Measurements from ENCODE around the gene RPP21.
A peak's percentile ranks its signal among the peaks of the same experiment; 100 is the strongest.
"Not testable (repeated sequence)": the region's sequence is repeated elsewhere in the genome, so short reads cannot be mapped to it uniquely, and the experiment has no call there.

Gene RPP21

GRCh38 chr6:30349421-30350177, 4.6 kb downstream of the RPP21 start:
- Mint-ChIP-seq H3K9me3 (no peaks in the 10 kb centered on the region), H3K4me3 (no peak overlapping the region), H3K27ac (no peak overlapping the region), H3K4me1 (peaks cover 37% of the 10 kb centered on the region), H3K36me3 (peaks cover 6% of the 10 kb centered on the region)
- ATAC-seq (peak; percentile 62), DNase-seq (ENCODE audit: low spot score in 2 of 2) (no peak)

- Mint-ChIP-seq H3K36me3 (peaks cover 6% of the 10 kb centered on the region), H3K4me1 (peaks cover 34% of the 10 kb centered on the region), H3K27ac (no peak overlapping the region), H3K9me3 (no peaks in the 10 kb centered on the region), H3K4me3 (no peak overlapping the region)
- peak; percentile 52 for ATAC-seq
- no peak for DNase-seq (ENCODE audit: low spot score in 2 of 2)
Observed at GRCh38 chr6:30350524-30350923, 5.6 kb downstream of the RPP21 start.

- no peaks in the 10 kb centered on the region for H3K36me3 Mint-ChIP-seq
- H3K27ac Mint-ChIP-seq = no peak overlapping the region
- H3K4me3 Mint-ChIP-seq = no peak overlapping the region
- no peaks in the 10 kb centered on the region for H3K9me3 Mint-ChIP-seq
- peaks cover 32% of the 10 kb centered on the region for H3K4me1 Mint-ChIP-seq
- no peak for ATAC-seq
- no peak for DNase-seq (ENCODE audit: low spot score in 2 of 2)
Observed at GRCh38 chr6:30352550-30352949, 7.6 kb downstream of the RPP21 start.

- H3K4me3 Mint-ChIP-seq = no peak overlapping the region
- H3K27ac Mint-ChIP-seq = no peak overlapping the region
- H3K36me3 Mint-ChIP-seq = no peaks in the 10 kb centered on the region
Observed at GRCh38 chr6:30355281-30355680, 10.3 kb downstream of the RPP21 start.

GRCh38 chr6:30356536-30356935, 11.6 kb downstream of the RPP21 start:
- ATAC-seq (no peak), DNase-seq (ENCODE audit: low spot score in 2 of 2) (no peak)
- no peak overlapping the region for H3K4me3 Mint-ChIP-seq
- H3K9me3 Mint-ChIP-seq = no peaks in the 10 kb centered on the region
- peaks cover 10% of the 10 kb centered on the region for H3K4me1 Mint-ChIP-seq
- H3K36me3 Mint-ChIP-seq = no peaks in the 10 kb centered on the region
- H3K27ac Mint-ChIP-seq = no peak overlapping the region

More at GRCh38 chr6:30355281-30355680, 10.3 kb downstream of the RPP21 start:
- no peaks in the 10 kb centered on the region for H3K9me3 Mint-ChIP-seq
- DNase-seq (ENCODE audit: low spot score in 2 of 2) (no peak), ATAC-seq (no peak)
- peaks cover 21% of the 10 kb centered on the region for H3K4me1 Mint-ChIP-seq

DNA sequence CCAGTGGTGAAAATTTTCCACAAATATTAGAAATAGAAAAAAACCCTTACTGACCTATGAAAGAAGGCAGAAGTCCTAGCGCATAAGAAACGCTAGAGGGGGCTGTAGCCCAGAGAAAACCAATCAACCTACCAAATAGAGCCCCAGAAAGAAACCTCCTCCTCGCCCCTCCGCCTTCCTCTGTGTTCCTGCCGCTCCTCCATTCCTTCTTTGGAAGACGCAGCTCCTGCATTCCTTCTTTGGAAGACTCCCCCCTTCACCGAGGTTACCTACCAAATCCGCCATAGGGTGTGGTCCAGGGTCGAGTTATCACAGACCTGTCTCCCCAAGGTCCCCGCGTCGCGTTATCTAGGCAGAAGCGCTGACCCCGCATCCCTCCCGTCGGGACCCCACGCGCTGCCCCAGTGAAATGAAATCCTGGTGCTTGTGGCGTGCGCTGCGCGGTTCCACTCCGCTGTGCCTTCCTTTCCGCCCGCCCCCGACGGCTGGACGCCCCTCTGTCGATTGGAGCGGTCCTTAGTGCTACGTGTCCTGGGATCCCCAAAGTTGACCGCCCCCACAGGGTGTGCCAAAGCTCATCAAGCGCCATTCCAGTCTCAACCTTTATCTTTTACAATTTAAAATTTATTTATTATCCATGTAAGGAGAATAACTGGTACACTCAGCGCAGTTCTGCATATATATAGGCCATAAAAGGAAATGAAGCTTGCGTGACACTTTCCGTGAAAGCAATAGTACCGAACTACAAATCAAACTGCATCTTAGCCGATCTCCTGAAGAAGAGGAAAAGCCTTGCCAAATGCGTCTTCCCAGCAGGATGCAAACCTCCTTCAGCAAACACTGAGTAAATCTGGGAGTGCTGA, 13.0 kb downstream of the RPP21 start:
- Mint-ChIP-seq H3K4me3 (peak overlapping the region; percentile 75), H3K27ac (no peak overlapping the region), H3K9me3 (no peaks in the 10 kb centered on the region), H3K4me1 (peaks cover 10% of the 10 kb centered on the region), H3K36me3 (no peaks in the 10 kb centered on the region)
- DNase-seq (ENCODE audit: low spot score in 2 of 2) (peak; percentile 22 to 66), ATAC-seq (peak; percentile 81)

DNA sequence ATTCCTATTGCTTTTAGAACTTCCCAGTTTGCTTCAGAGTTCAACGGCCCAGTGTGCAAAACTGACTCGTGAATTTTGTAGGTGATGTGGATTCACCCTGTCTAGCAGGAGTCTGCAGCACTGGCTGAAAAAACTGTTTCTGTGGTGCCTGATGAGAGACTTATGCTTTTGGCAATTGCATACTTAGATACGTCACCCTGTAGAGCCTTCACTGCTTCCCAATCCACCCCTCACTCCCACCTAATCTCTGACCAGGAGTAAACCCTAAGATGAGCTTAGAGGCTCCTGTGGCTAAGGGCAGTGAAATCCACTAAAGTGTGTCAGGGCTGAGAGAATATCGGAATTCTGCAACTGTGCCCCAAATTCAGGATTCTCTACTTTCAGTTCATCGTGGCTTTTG, 14.3 kb downstream of the RPP21 start:
- H3K9me3 Mint-ChIP-seq = no peaks in the 10 kb centered on the region
- no peaks in the 10 kb centered on the region for H3K36me3 Mint-ChIP-seq
- ATAC-seq (no peak), DNase-seq (ENCODE audit: low spot score in 2 of 2) (no peak)
- no peak overlapping the region for H3K27ac Mint-ChIP-seq
- H3K4me3 Mint-ChIP-seq = no peak overlapping the region
- H3K4me1 Mint-ChIP-seq = peaks cover 10% of the 10 kb centered on the region

- H3K9me3 Mint-ChIP-seq = no peaks in the 10 kb centered on the region
- no peaks in the 10 kb centered on the region for H3K36me3 Mint-ChIP-seq
- H3K27ac Mint-ChIP-seq = no peak overlapping the region
- H3K4me1 Mint-ChIP-seq = peaks cover 10% of the 10 kb centered on the region
- no peak for ATAC-seq
- DNase-seq (ENCODE audit: low spot score in 2 of 2) = no peak
- H3K4me3 Mint-ChIP-seq = no peak overlapping the region
Observed at GRCh38 chr6:30360139-30360538, 15.2 kb downstream of the RPP21 start.

- Mint-ChIP-seq H3K27ac (no peak overlapping the region), H3K4me1 (peaks cover 10% of the 10 kb centered on the region), H3K9me3 (no peaks in the 10 kb centered on the region), H3K4me3 (no peak overlapping the region), H3K36me3 (no peaks in the 10 kb centered on the region)
- no peak for ATAC-seq
- no peak for DNase-seq (ENCODE audit: low spot score in 2 of 2)
Observed at GRCh38 chr6:30361661-30362060, 16.7 kb downstream of the RPP21 start.

- Mint-ChIP-seq H3K27ac (no peak overlapping the region), H3K9me3 (no peaks in the 10 kb centered on the region), H3K36me3 (no peaks in the 10 kb centered on the region), H3K4me1 (no peaks in the 10 kb centered on the region), H3K4me3 (no peak overlapping the region)
- DNase-seq (ENCODE audit: low spot score in 2 of 2) (no peak), ATAC-seq (no peak)
Observed at GRCh38 chr6:30363459-30363858, 18.5 kb downstream of the RPP21 start.

DNA sequence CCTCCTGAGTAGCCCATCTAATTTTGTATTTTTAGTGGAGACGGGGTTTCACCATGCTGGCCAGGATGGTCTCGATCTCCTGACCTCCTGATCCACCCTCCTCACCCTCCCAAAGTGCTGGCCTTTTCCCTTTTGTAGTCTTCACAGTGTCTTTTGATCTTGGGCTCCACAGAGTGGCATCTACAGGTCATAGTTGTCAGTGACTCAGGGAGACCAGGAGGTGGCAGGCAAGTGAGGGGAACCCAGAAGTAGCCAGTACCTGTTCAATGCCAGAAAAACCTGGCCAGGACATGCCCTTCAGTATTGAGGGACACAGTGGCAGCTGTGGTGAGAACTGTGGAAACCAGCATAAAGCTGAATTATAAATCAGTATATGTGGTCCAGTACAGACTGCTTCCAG, 19.6 kb downstream of the RPP21 start:
- no peak for DNase-seq (ENCODE audit: low spot score in 2 of 2)
- no peaks in the 10 kb centered on the region for H3K36me3 Mint-ChIP-seq
- H3K4me1 Mint-ChIP-seq = no peaks in the 10 kb centered on the region
- no peak for ATAC-seq
- no peak overlapping the region for H3K4me3 Mint-ChIP-seq
- H3K9me3 Mint-ChIP-seq = peaks cover 2% of the 10 kb centered on the region
- H3K27ac Mint-ChIP-seq = no peak overlapping the region

DNA sequence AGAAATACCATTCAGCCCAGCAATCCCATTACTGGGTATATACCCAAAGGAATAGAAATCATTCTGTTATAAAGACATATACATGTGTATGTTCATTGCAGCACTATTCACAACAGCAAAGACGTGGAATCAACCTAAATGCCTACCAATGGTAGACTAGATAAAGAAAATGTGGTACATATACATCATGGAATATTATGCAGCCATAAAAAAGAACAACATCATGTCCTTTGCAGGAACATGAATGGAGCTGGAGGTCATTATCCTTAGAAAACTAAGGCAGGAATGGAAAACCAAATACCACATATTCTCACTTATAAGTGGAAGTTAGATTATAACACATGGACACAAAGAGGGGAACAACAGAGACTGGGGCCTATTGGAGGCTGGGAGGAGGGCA, 24.3 kb downstream of the RPP21 start:
- H3K27ac Mint-ChIP-seq; H3K9me3 Mint-ChIP-seq; H3K4me3 Mint-ChIP-seq; DNase-seq (ENCODE audit: low spot score in 2 of 2); H3K4me1 Mint-ChIP-seq; H3K36me3 Mint-ChIP-seq; ATAC-seq: not testable (repeated sequence)

DNA sequence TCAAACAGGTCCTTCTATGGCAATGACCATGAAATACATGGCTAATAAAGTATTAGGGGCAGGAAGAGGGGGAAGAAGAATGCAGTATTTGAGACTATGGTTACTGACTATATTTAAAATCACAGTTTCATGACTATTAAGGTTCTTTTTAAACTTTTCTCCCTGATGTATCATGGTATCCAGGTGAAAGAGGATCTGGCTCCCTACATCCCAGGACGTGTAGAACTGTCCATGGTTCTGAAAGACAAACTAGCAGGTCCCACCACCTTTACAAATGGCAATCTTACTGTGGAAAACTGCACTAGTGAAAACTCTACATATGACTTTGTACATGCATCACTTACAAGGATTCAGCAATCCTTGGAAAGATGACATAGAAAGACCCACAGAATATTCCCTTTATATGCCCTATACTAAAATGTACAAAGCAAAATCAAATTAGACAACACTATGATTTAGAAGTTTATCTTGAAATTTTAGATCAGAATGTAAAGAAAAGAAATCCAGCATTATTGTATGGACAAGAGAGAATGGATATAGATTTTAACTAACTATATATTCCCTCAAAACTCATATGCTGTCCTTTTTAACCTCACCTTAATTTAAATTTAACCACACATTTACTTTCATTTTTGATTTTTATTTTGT, 33.5 kb downstream of the RPP21 start:
- DNase-seq (ENCODE audit: low spot score in 2 of 2) (no peak), ATAC-seq (no peak)
- Mint-ChIP-seq H3K4me3 (no peak overlapping the region), H3K36me3 (no peaks in the 10 kb centered on the region), H3K9me3 (no peaks in the 10 kb centered on the region), H3K27ac (no peak overlapping the region), H3K4me1 (no peaks in the 10 kb centered on the region)

- no peaks in the 10 kb centered on the region for H3K4me1 Mint-ChIP-seq
- no peaks in the 10 kb centered on the region for H3K9me3 Mint-ChIP-seq
- no peak for DNase-seq (ENCODE audit: low spot score in 2 of 2)
- no peaks in the 10 kb centered on the region for H3K36me3 Mint-ChIP-seq
- H3K27ac Mint-ChIP-seq = no peak overlapping the region
- H3K4me3 Mint-ChIP-seq = no peak overlapping the region
- no peak for ATAC-seq
Observed at GRCh38 chr6:30380464-30380863, 35.5 kb downstream of the RPP21 start.

- no peak for DNase-seq (ENCODE audit: low spot score in 2 of 2)
- Mint-ChIP-seq H3K9me3 (no peaks in the 10 kb centered on the region), H3K36me3 (no peaks in the 10 kb centered on the region), H3K27ac (no peak overlapping the region), H3K4me1 (no peaks in the 10 kb centered on the region), H3K4me3 (no peak overlapping the region)
- ATAC-seq = no peak
Observed at GRCh38 chr6:30386166-30386565, 41.2 kb downstream of the RPP21 start.

Data from stimulated activated effector memory CD8-positive, alpha-beta T cell treated with anti-CD3 and anti-CD28 coated beads, Interleukin-12 subunit alpha, Interleukin-12 subunit beta, amount 100 ng/mL, for 72 hours (primary cell).